SK-N-MC (cell line): ENCODE measurements around the gene ZNF189.

Experiments
- EZH2 ChIP-seq: fragments of 200-600 bp; sonication (generic); IDR thresholded peaks from one replicate; pipeline ENCODE4 v1.6.1; 2017; ENCODE audit warnings: antibody characterized with exemption
- FOXP2 ChIP-seq: optimal IDR thresholded peaks from 2 replicates; pipeline ENCODE3; 2011; ENCODE audit warnings: mild to moderate bottlenecking, moderate library complexity; ENCODE audit not compliant: insufficient read depth; ENCODE audit errors: extremely low read length, control extremely low read depth
- POLR2AphosphoS5 ChIP-seq: IDR thresholded peaks from 2 replicates; pipeline ENCODE4 v1.6.1; 2012; ENCODE audit warnings: mild to moderate bottlenecking, low read depth, low read length, borderline replicate concordance

DNA sequence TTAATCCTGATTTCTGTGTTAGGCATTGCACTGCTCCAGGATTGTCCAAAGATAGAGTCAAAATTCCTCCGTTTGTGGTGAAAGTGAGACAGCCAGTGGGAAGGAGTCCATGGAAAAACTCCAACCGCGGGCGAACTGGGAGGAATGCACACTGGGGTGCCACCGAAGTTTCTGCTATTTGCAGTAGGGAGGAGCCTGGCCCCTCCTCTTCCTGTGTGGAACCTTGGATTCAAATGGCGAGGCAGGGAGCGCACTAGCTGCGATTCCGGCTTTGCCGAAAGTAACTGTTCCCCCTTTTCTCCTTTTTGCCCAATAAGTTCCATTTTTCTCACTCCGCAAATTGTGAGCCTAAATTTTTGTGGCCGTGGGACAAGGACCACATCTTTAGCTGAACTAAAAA, 23.1 kb upstream of the ZNF189 start:
- TF ChIP-seq EZH2 (no peak), POLR2AphosphoS5 (no peak), FOXP2 (no peak)
